Adipocyte (in vitro differentiated cells): Measurements from ENCODE around the gene SS18L1.

Experiments
- DNase-seq: peaks from one replicate; pipeline ENCODE4 v3.0.0-alpha.2; 2015; ENCODE audit warnings: low read depth
- H3K27me3 ChIP-seq: replicated peaks from 2 replicates; pipeline ENCODE4 v1.7.0; 2013; ENCODE audit warnings: mild to moderate bottlenecking, low read length, moderate library complexity; ENCODE audit not compliant: control insufficient read depth, insufficient read depth
- H3K36me3 ChIP-seq: 2 replicates; pipeline ENCODE4 v1.7.0; 2013; ENCODE audit warnings: low read length, mild to moderate bottlenecking, moderate library complexity; ENCODE audit not compliant: control insufficient read depth, insufficient read depth, severe bottlenecking
- H3K4me1 ChIP-seq: 2 replicates; pipeline ENCODE4 v1.7.0; 2013; ENCODE audit warnings: mild to moderate bottlenecking, low read length, moderate library complexity; ENCODE audit not compliant: control insufficient read depth, insufficient read depth
- H3K4me3 ChIP-seq: 2 replicates; pipeline ENCODE4 v1.7.0; 2013; ENCODE audit warnings: mild to moderate bottlenecking, low read length, moderate library complexity
- H3K9ac ChIP-seq: 2 replicates; pipeline ENCODE4 v1.7.0; 2013; ENCODE audit warnings: mild to moderate bottlenecking, low read length, moderate library complexity
- H3K9me3 ChIP-seq: 2 replicates; pipeline ENCODE4 v1.7.0; 2013; ENCODE audit warnings: mild to moderate bottlenecking, low read length, moderate library complexity; ENCODE audit not compliant: control insufficient read depth

The SS18L1 gene

GRCh38 chr20:62222266-62222850, 78.8 kb downstream of the SS18L1 start:
- Histone ChIP-seq H3K9ac (no peak overlapping the region), H3K36me3 (no peaks in the 10 kb centered on the region), H3K9me3 (no peaks in the 10 kb centered on the region), H3K27me3 (peaks cover 80% of the 10 kb centered on the region), H3K4me1 (no peaks in the 10 kb centered on the region), H3K4me3 (no peak overlapping the region)
- DNase-seq: no peak

DNA sequence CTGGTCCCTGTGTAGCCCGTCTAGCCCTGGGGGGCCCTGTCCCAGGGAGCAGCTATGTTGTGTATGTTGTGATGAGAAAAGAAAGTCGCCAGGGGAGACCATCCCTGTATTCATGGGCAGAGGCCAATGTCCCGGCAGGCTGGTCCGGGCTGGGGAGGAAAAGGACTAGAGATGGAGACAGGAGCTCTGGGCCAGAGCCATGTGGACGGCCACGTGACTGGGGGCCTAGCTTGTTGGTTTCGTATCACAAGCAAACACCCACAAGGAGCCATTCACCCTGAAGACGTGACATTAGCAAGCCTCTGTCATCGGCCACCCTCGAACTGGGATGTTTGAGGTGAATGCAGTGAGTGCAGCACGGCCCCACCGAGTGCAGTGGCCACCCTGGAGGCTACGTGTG, 79.4 kb downstream of the SS18L1 start:
- H3K27me3 ChIP-seq: peaks cover 80% of the 10 kb centered on the region
- no peak overlapping the region for H3K9ac ChIP-seq
- H3K4me3 ChIP-seq: no peak overlapping the region
- no peaks in the 10 kb centered on the region for H3K4me1 ChIP-seq
- no peak for DNase-seq
- H3K36me3 ChIP-seq: no peaks in the 10 kb centered on the region
- no peaks in the 10 kb centered on the region for H3K9me3 ChIP-seq

DNA sequence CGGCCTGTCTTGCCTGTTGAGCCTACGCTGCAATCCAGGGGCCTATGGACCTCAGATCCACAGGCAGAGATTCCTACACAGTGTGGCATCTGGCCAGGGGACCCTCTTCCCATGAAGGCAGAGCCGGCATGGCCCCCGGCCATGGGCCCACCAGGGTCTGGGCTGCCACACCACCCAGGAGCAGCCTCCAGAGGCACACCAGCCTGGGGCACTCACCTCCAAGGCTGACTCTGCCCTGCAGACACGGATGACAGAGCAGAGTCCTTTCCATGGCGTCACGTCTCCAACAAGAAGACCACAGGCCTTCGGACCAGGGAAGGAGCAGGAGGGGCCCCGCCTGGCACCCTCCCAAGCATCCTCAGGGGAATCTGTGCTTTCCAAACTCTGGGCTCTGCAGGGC, 80.0 kb downstream of the SS18L1 start:
- Histone ChIP-seq H3K4me3 (no peak overlapping the region), H3K36me3 (no peaks in the 10 kb centered on the region), H3K9ac (no peak overlapping the region), H3K4me1 (no peaks in the 10 kb centered on the region), H3K9me3 (no peaks in the 10 kb centered on the region), H3K27me3 (peaks cover 80% of the 10 kb centered on the region)
- no peak for DNase-seq

DNA sequence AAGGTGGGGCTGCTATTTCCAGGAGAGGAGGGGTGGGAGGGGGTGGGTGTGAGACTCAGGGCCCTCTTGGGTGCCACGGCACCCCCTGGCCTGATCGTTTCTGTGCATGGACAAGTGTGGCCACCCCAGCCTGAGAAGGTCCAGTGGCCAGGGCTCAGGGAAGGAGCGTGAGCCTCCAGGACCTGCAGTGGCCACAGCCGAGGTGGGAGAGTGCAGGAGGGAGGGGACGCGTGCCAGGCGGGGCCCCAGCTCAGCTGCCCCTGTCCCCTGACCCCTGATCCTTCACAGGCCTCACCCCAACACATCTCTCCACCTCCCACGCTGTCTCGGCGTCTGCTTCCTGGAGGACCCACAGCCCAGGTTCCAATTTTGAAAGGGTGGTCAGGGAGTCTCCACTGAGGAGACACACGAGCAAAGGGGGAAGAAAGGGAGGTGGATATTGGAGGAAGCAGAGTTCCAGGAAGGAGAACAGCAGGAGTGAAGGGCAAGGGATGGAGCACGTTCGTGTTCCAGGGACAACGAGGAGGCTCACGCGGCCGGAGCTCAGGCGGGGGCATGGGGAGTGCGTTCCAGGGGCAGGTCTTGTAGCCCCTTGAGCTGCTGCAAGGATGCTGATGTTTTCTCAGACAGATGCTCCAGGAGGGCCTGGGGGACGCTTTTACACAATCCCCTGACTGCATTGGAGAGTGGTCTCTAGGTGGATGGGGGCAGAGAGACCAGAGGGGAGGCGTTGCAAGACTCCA, 80.7 kb downstream of the SS18L1 start:
- Histone ChIP-seq H3K9ac (no peak overlapping the region), H3K36me3 (no peaks in the 10 kb centered on the region), H3K9me3 (no peaks in the 10 kb centered on the region), H3K4me1 (no peaks in the 10 kb centered on the region), H3K4me3 (no peak overlapping the region), H3K27me3 (peaks cover 83% of the 10 kb centered on the region)
- no peak for DNase-seq

GRCh38 chr20:62225026-62225425, 81.5 kb downstream of the SS18L1 start:
- DNase-seq: no peak
- Histone ChIP-seq H3K4me1 (no peaks in the 10 kb centered on the region), H3K9ac (no peak overlapping the region), H3K27me3 (peaks cover 84% of the 10 kb centered on the region), H3K36me3 (no peaks in the 10 kb centered on the region), H3K4me3 (no peak overlapping the region), H3K9me3 (no peaks in the 10 kb centered on the region)

- peaks cover 84% of the 10 kb centered on the region for H3K27me3 ChIP-seq
Measured at GRCh38 chr20:62225820-62226635, 82.5 kb downstream of the SS18L1 start.

DNA sequence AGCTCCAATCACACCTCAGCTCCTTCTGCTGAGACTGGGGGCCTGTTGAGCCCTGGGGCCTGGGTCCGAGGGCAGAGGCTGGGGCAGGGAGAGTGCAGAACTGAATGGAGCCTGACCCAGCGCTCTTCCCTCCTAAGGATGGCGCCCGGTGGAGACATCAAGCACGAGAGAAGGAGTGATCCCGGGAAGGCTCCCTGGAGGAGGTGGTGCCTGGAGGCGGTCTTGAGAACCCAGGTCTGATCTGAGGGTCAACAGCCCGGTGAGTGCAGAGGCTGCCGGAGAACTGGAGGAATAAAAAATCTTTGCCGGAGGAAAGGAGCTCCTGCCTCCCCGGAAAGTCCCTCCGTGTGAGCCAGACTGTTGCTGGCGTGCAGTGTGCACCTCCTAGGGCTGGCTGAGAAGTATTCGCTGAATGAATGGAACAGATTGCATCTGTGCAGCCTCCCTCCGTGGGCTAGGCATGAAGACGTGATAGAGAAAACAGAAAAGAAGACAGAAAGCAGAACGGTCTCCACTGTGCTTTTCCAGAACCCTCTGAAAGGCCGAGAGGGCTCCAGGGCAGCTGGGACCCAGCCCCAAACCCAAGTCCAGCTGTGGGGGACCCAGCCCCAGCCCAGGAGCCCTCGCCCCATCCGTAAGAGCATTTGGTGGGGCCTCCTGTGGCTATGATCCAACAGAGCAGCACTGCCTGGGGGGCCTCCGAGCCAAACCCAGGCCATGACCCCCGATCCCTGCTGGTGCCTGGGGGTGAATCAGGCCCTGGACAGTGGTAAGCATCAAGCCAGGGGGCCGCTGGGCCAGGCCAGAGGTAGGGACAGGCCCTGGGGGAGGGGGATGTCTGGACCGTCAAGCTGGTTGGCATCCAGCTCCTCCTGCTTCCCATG, 83.4 kb downstream of the SS18L1 start:
- no peak for DNase-seq
- H3K27me3 ChIP-seq: peaks cover 79% of the 10 kb centered on the region
- no peak overlapping the region for H3K9ac ChIP-seq
- no peaks in the 10 kb centered on the region for H3K36me3 ChIP-seq
- no peaks in the 10 kb centered on the region for H3K4me1 ChIP-seq
- H3K4me3 ChIP-seq: no peak overlapping the region
- H3K9me3 ChIP-seq: no peaks in the 10 kb centered on the region

More at GRCh38 chr20:62225820-62226635, 82.5 kb downstream of the SS18L1 start:
- Histone ChIP-seq H3K36me3 (no peaks in the 10 kb centered on the region), H3K9ac (no peak overlapping the region), H3K4me1 (no peaks in the 10 kb centered on the region), H3K4me3 (no peak overlapping the region), H3K9me3 (no peaks in the 10 kb centered on the region)
- no peak for DNase-seq

DNA sequence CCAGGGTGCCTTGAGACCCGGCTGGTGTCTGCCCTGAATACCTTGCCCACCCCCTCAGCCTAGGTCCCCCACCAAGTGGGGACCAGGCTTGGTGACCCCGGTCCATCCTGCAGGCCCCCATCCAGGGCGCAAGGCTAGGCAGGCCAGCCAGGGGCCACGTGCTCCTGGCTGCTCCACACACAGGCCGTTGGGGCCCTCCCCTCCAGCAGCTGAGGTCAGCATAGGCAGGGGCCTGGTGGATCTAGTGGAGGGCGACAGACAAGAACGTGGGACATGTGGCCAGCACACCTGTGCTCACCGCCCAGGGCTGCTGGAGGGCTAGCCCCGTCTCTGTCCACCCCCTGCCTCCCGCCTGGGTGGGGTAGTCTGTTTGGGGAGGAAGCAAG, 84.0 kb downstream of the SS18L1 start:
- peaks cover 74% of the 10 kb centered on the region for H3K27me3 ChIP-seq
- H3K9ac ChIP-seq: no peak overlapping the region

DNA sequence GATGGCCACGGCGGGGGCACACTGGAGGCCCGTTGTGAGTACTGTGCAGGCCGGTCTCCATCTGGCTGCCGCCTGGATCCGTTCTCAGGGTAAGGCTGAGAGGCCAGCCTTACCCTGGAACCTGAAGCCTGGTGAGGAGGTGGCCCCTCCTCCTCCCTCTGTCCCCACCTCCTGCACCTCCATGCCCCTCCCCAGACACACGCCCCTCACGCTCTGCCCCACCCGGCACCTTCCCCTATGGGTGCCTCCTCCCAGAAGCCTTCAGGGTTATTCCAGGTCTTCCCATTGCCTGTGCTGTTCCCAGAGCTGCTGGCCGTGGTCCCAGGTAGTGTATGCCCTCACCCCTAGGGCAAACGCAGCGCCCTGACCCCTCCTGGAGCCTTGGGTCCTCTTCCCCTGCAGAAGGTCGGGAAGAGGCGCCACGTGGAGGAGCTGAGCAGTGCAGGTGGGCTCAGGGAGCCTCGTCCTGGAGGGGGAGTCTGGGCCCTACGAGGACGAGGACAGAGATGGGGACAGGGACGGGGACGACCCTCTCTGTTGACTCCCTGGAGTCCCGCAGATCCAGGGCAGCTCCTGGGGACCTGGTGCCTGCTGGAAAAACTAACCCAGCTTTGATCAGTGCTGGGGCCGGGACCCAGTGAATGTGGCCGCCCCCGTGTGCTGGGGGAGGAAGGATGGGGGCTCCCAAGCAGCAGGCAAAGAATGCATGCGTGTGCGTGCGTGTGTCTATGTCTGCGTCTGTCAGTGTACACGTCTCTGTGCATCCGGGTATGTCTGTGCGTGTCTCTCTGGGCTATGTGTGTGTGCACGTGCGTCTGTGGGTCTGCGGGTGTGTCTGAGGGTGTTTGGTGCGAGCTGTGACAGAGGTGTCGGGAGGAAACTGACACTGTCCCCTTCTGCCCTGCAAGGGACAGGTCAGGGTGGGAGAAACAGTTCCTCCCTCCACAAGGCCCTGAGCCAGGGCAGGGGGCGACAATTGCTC, 84.7 kb downstream of the SS18L1 start:
- Histone ChIP-seq H3K9me3 (no peaks in the 10 kb centered on the region), H3K9ac (no peak overlapping the region), H3K27me3 (peaks cover 67% of the 10 kb centered on the region), H3K4me3 (no peak overlapping the region), H3K4me1 (no peaks in the 10 kb centered on the region), H3K36me3 (no peaks in the 10 kb centered on the region)
- DNase-seq: no peak

More for the DNA sequence above, 84.0 kb downstream of the SS18L1 start:
- Histone ChIP-seq H3K4me3 (no peak overlapping the region), H3K4me1 (no peaks in the 10 kb centered on the region), H3K9me3 (no peaks in the 10 kb centered on the region), H3K36me3 (no peaks in the 10 kb centered on the region)
- no peak for DNase-seq

GRCh38 chr20:62228982-62229545, 85.5 kb downstream of the SS18L1 start:
- no peak for DNase-seq
- H3K9me3 ChIP-seq: peaks cover 3% of the 10 kb centered on the region
- no peaks in the 10 kb centered on the region for H3K4me1 ChIP-seq
- H3K36me3 ChIP-seq: no peaks in the 10 kb centered on the region
- H3K9ac ChIP-seq: no peak overlapping the region
- H3K27me3 ChIP-seq: peaks cover 64% of the 10 kb centered on the region
- no peak overlapping the region for H3K4me3 ChIP-seq
